Measurements from ENCODE around the gene ALK. TPM values are rescaled to one million over a fixed set of nuclear protein-coding genes. Genes with fewer than 3 reads are reported as not detected.

ALK gene
- total RNA-seq, 1 experiment from 2014 or later, result 0.07 TPM

GRCh38 chr2:29663268-29663667 lies 258.1 kb downstream of the ALK start:
- BruUV-seq (replicated peaks), result no TSS peak
- ChIA-PET POLR2A (interaction anchor here (1.0 kb wide), 1 partner anchor 85 kb away, joined by 4 read pairs; no protein-coding TSS in a partner anchor), CTCF (interaction anchor here (0.7 kb wide), 1 partner anchor 260 kb away, joined by 3 read pairs; no protein-coding TSS in a partner anchor)
- no peak for TF ChIP-seq CTCF (IDR thresholded peaks at IDR 0.05; ENCODE audit: unreplicated experiment)
- Mint-ChIP-seq H3K36me3 (ENCODE audit: insufficient read depth, unreplicated experiment) (no peaks in the 10 kb centered on the region), H3K9me3 (ENCODE audit: unreplicated experiment) (no peaks in the 10 kb centered on the region), H3K4me1 (ENCODE audit: insufficient read depth, unreplicated experiment) (peaks cover 20% of the 10 kb centered on the region), H3K27me3 (ENCODE audit: insufficient read depth, unreplicated experiment) (no peaks in the 10 kb centered on the region), H3K4me3 (ENCODE audit: unreplicated experiment) (no peak overlapping the region), H3K27ac (ENCODE audit: low read depth, unreplicated experiment) (no peak overlapping the region)
- intact Hi-C loops (cut with micrococcal nuclease), result no loop called here
- peak; percentile 65 for DNase-seq (ENCODE audit: unreplicated experiment)

- Mint-ChIP-seq H3K9me3 (ENCODE audit: unreplicated experiment) (no peaks in the 10 kb centered on the region), H3K27me3 (ENCODE audit: insufficient read depth, unreplicated experiment) (peaks cover 2% of the 10 kb centered on the region), H3K4me1 (ENCODE audit: insufficient read depth, unreplicated experiment) (peaks cover 20% of the 10 kb centered on the region), H3K27ac (ENCODE audit: low read depth, unreplicated experiment) (no peak overlapping the region), H3K4me3 (ENCODE audit: unreplicated experiment) (no peak overlapping the region), H3K36me3 (ENCODE audit: insufficient read depth, unreplicated experiment) (no peaks in the 10 kb centered on the region)
- intact Hi-C loops (cut with micrococcal nuclease), result no loop called here
- no peak for DNase-seq (ENCODE audit: unreplicated experiment)
- POLR2A ChIA-PET, result interaction anchor here (1.0 kb wide), 1 partner anchor 85 kb away, joined by 4 read pairs; no protein-coding TSS in a partner anchor
- TF ChIP-seq CTCF (IDR thresholded peaks at IDR 0.05; ENCODE audit: unreplicated experiment), result no peak
- CTCF ChIA-PET, result interaction anchor here (0.7 kb wide), 1 partner anchor 261 kb away, joined by 3 read pairs; no protein-coding TSS in a partner anchor
- BruUV-seq (replicated peaks), result no TSS peak
Measured at GRCh38 chr2:29662861-29663260, 258.5 kb downstream of the ALK start.

- Mint-ChIP-seq H3K27me3 (ENCODE audit: insufficient read depth, unreplicated experiment) (peaks cover 19% of the 10 kb centered on the region), H3K4me3 (ENCODE audit: unreplicated experiment) (no peak overlapping the region), H3K36me3 (ENCODE audit: insufficient read depth, unreplicated experiment) (no peaks in the 10 kb centered on the region), H3K4me1 (ENCODE audit: insufficient read depth, unreplicated experiment) (peaks cover 20% of the 10 kb centered on the region), H3K9me3 (ENCODE audit: unreplicated experiment) (no peaks in the 10 kb centered on the region), H3K27ac (ENCODE audit: low read depth, unreplicated experiment) (no peak overlapping the region)
- ChIA-PET POLR2A (no interaction called here), CTCF (interaction anchor here (0.8 kb wide), 1 partner anchor 16 kb away, joined by 3 read pairs; no protein-coding TSS in a partner anchor)
- no peak for DNase-seq (ENCODE audit: unreplicated experiment)
- intact Hi-C loops (cut with micrococcal nuclease), result no loop called here
- BruUV-seq (replicated peaks), result no TSS peak
- no peak for TF ChIP-seq CTCF (IDR thresholded peaks at IDR 0.05; ENCODE audit: unreplicated experiment)
Measured at GRCh38 chr2:29660201-29660600, 261.2 kb downstream of the ALK start.

- Mint-ChIP-seq H3K4me1 (ENCODE audit: insufficient read depth, unreplicated experiment) (peaks cover 14% of the 10 kb centered on the region), H3K4me3 (ENCODE audit: unreplicated experiment) (no peak overlapping the region), H3K27ac (ENCODE audit: low read depth, unreplicated experiment) (no peak overlapping the region), H3K9me3 (ENCODE audit: unreplicated experiment) (no peaks in the 10 kb centered on the region), H3K36me3 (ENCODE audit: insufficient read depth, unreplicated experiment) (no peaks in the 10 kb centered on the region), H3K27me3 (ENCODE audit: insufficient read depth, unreplicated experiment) (peaks cover 19% of the 10 kb centered on the region)
- CTCF ChIA-PET, result interaction anchor here (0.6 to 0.8 kb wide), 2 partner anchors 15 to 670 kb away, joined by 3 read pairs; no protein-coding TSS in a partner anchor
- POLR2A ChIA-PET, result no interaction called here
- no peak for DNase-seq (ENCODE audit: unreplicated experiment)
- no TSS peak for BruUV-seq (replicated peaks)
- intact Hi-C loops (cut with micrococcal nuclease), result no loop called here
- no peak for TF ChIP-seq CTCF (IDR thresholded peaks at IDR 0.05; ENCODE audit: unreplicated experiment)
Measured at GRCh38 chr2:29659178-29659577, 262.2 kb downstream of the ALK start.

All from MCF 10A (cell line).